Islet precursor cell (in vitro differentiated cells): ENCODE measurements around the gene KCNIP4.

Experiments used
- DNase-seq: peaks from one replicate; pipeline ENCODE4 v3.0.0-alpha.2; 2018

Gene KCNIP4

DNA sequence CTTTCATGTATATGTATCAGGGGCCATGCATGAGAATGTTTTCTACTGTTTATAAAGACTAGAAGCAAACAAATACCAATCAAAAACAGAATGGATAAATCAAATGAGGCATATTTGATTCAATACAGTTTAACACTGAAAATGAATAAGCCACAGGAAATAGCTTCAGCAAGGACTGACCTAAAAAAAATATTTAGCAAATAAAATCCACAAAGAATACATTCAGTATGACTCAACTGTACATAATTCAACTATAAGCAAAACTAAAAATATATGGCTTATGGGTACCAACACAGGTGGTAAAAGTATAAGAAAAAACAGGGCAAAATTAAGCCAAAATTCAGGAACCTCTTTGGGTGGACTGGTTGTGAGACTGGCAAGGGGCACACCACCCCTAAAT lies 112.9 kb downstream of the KCNIP4 start:
- no peak for DNase-seq

DNA sequence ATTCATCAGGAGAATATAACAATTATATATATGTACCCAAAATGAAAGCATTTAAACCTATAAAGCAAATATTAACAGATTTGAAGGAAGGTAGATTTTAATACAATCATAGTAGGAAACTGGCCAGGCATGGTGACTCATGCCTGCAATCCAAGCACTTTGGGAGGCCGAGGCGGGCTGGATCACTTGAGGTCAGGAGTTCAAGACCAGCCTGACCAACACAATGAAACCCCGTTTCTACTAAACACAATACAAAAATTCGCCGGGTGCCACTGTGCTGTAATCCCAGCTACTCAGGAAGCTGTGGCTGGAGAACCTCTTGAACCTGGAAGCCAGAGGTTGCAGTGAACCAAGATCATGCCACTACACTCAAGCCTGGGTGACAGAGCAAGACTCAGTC lies 118.3 kb downstream of the KCNIP4 start:
- DNase-seq: no peak

DNA sequence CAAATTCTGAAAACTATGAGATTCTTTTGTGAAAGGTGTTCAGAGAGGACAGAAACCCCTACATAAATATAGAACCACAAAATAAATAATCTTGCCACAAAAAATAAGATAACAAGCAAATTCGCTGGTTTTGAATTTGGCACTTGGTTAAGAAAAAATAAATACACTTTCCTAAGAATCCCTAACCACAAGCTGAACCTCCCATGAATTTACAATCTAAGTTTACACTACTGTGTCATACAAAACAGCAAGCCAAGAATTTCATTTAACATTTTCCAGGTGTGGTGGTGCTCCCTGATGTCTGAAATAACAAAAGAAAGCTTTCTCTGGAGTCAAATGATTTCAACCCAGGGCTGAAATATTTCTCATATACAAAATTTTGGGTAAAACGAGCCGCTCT lies 121.0 kb downstream of the KCNIP4 start:
- DNase-seq: no peak

DNA sequence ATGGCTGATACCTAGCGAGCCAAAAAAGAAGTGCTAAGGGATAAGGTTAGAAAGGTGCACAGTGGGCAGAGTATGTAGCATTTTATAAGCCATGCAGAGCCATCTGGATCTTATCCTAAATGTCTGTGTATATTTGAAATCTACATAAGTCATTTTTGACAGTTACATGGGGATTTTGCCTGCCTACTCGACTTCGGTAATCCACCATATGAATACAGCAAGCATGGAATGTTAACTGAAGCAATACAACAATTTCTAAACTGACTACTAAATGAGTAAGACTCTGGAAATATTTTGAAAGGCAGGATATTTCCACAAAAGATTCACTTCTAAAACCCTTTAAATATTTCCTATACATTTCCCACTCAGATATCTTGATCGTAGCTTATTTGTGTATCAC lies 122.5 kb downstream of the KCNIP4 start:
- DNase-seq: no peak

DNA sequence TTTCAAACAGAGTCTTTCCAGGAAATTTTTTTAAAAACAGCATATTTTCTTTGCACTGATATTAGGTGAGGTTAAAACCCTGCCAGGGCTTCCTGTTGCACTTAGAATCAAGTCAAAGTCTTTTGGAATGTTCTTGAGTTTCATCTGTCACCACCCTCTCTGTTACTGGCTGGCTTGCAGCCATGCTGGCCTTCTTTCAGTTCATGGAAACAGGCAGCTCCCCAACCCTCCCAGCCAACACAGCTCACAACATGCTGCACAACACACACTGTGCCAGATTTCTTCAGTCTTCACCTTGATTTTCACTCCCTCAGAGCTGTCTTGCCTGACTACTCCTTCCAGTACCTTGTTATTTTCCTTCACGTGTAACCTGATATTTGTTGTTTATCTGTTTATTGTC lies 129.5 kb downstream of the KCNIP4 start:
- no peak for DNase-seq

DNA sequence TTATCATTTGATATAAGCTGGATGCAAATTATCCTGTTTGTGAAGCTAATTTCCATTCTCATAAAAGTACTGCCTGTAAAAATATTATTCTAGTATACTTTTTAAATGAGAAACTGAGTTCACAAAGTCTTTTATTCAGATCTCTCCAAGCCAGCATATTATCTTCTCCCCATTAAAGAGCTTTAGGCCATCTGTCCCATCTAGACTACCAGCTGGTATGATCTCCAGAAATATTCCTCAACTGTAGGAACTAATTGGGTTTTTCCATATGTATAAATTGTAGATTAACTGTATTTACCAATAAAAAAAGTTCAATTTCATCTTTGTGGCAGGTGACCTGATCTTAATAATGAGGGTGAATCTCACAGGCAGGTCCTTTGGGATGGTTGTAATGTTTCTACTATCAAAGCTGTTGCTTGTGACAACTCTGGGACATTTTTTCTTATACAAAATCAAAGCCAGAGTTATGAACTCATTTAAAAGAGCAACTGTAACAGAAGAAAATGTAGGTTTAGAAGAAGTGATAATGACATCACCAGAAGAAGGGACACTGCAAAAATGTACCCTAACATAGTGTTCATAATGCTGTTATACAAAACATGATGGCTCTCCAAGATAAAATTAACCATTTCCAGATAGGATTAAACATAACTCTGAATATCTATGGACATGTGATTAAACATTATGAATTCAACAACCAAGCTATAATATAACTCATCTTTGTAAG lies 132.8 kb downstream of the KCNIP4 start:
- no peak for DNase-seq

DNA sequence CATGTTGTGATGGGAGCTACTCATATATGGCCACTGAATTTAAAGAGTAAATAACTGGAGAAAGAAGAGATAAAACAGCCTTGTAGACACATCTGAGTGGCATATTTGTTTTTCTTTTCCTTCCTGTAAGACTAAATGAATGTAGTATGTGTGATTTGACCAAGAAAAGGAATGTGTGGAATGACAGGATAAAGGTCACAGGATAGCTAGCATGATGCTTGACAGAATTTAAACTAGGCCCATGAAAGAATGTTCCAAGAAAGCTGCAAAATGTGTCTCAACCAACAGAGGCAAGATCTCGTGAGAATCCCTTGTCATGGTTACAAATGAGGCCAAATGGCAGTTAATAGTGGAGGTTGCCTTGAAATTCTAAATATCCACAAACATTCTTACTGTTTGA lies 137.0 kb downstream of the KCNIP4 start:
- no peak for DNase-seq

DNA sequence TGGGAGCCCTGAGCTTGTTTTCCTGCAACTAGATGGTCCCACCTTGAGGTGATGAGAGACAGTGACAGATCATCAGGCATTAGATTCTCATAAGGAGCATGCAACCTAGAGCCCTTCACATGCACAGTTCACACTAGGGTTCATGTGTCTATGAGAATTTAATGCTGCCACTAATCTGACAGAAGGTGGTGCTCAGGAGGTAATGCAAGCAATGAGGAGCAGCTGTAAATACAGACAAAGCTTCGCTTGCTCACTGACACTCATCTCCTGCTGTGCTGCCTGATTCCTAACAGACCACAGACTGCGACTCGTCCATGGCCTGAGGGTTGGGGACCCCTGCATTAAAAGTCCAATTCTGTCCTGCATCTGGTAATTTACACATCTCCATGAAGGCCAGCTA lies 141.6 kb downstream of the KCNIP4 start:
- no peak for DNase-seq

DNA sequence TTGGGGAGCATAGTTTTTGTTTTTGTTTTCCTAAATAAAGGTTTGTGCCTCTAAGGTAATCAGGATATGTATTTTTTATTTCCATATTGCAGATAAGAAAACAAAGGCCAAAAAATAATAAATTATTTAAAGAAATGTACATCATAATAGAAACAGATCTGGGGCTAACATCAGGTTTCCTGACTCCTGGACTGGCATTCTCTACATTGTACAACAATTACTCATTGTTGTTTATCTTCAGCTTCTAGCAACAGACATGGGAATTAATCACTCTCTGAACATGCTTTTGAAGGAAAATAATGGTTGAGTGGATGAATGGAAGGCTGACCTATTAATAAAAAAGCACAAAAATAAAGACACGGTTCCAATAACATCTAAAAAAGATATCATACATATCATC lies 146.2 kb downstream of the KCNIP4 start:
- no peak for DNase-seq

DNA sequence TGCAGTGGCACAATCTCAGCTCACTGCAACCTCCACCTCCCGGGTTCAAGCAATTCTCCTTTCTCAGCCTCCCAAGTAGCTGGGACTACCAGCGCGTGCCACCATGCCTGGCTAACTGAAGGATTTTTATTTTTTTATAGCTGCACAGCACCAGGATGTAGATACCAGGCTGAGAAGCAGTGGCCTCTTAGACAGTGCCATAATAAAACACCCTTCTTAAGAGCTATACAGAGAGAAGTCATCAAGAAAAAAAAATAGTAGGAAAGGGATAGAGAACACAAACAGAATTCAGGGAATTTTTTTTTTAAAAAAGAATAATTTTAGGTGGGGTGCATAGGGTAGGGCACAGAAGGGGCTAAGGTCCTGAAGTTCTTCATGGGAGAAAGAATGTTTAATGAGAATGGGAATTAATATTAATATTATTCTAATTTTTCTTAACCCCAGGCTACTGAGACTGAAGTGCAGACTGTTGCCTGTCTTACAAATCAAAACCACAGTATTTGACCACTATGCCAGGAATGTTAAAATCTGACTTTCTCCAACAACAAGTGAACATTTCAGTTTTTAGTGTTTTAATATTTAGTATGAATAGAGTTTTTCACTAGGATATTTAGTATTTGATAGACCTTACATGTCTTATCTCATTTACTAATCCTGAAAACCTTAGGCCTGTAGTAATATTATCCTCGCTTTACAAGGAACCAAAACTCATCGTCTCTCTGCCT lies 146.7 kb downstream of the KCNIP4 start:
- no peak for DNase-seq

DNA sequence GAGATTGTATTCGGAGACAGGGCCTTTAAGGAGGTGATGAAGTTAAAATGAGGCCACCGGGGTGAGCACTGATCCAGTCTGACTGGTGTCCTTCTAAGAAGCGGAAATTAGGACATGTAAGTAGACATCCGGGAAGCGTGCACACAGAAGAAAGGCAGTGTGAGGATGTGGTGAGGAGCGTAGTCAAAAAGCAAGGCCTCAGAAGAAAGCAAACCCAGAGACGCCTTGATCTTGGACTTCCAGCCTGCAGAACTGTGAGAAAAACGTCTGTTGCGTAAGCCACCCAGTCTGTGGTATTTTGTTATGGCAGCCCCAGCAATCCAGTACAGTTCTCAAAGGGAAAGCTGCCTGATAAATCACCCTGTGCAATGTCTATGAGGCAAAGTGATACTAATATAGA lies 153.5 kb downstream of the KCNIP4 start:
- no peak for DNase-seq

DNA sequence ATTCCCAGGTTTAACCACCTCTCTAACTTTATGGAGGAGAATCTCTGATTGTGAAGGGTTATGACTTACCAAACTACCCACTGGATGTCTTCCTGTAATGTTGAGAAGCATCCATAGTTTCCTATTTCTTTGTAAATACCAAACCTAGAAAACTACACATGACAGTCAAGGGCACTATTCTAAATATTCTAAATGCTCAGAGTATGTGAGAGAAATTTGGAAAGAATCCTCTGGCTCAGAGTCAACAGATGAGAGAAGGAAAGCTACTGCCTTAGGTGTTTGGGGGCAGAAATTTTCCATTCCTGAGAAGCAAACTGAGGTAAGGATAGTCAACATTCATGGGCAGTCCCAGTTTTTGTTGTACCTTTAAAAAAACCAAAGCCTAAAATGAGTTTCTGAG lies 155.8 kb downstream of the KCNIP4 start:
- no peak for DNase-seq

DNA sequence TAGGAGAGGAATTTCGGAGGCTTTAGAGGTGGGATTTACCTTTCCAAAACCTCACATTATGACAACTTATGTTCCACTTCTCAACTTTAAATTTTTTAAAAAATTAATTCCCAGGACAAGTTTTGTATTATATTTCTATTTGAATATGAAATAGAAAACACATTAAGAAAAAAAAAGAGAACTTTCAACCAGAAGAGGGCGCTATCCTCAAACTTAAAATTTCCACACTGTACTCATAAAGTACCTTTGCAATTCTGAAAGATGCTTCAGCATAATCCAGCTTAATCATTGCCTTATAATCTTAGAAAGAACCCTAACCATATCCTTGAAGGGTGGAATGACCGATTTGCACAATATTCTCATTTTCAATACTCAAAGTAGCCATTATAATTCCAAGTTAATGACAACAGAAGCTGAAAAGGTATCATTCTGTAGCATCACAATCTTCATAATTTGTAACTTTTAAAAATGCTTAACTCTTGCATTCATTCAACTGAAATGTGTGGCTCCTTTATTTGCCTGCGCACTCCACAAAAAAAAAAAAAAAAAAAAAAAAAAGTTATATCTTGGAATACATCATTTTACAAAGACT lies 158.0 kb downstream of the KCNIP4 start:
- DNase-seq: no peak

DNA sequence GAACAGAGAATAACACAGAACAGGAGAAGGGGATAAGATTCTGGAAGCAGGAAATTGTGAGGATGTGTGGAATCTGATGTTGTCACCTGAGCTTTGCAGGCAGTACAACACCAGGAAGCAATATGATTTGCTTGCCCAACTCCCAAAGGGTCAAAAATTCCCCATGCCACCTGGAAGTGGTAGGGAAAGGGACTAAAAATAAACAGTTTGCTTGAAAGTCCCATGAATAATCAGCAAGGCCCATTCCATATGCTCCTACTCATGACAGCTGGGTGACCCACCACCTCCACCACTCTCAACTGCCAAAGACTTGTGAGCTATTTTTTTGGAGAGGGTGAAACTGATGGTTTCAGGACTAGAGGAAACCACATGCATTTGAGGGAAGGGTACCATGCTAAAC lies 168.4 kb downstream of the KCNIP4 start:
- DNase-seq: no peak

DNA sequence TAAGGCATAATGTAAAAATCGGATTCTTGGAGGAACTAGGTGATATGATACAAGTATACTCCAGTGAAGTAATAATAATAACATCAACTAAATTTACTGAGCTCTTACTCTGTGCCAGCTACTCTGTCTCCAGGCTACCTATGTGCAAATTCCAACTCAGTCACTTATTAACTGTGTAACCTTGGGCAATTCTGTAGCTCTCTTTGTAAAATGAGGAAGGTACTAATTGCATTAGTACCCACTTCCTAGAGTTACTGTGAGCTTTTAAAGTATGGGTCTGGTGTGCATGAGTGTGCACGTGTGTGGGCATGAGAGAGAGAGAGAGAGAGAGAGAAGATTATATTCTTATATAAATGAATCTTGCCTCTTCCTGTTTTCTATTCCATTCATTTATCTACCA lies 169.9 kb downstream of the KCNIP4 start:
- no peak for DNase-seq

DNA sequence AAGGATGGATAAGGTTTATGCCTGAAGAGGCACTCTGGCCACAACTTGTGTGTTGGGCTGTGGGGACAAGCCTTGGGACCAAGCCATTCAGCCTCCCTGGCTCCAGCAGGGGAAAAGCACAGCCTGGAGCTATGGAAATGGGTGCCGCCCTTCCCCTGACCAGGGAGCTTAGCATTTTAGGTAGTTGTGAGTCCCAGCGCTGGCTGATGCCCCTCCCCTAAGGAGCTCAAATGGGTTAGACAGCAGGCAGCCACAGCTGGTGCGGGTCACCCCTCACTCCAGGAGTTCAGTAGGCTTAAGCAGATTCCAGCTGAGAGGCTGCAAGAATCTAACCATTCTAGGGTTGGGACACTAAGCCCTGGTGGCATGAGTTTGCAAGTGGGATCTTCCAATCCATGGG lies 172.9 kb downstream of the KCNIP4 start:
- no peak for DNase-seq

DNA sequence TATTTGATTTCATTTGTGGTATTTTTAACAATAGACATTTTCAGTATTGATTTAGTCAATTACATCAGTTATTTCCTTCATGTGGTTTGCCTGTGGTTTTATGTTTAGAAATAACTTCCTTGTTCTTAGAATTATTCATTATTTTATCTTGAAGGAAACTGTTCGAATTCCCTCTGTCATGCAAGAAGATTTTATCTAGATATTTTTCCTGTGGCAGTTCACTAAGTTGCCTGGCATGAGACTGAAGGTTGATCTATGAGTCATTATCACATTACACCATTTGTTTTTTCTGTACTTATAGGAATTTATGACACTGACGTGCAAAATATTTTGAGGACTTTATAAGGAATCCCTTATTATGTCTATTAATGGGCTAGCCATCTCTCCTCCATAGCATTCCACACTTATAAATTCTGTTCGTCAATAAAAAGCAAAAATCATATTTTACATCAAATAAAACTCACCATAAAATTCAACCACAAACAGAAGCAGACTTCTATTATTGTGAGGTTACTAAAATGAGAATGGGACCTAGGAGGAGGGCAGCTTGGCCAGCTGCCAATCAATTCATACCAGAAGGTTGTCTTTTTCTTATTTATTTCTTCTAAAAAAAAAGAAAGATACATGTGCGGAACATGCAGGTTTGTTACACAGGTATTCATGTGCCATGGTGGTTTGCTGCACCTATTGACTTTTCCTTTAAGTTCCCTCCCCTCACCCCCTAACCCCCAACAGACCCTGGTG lies 179.0 kb downstream of the KCNIP4 start:
- DNase-seq: no peak

DNA sequence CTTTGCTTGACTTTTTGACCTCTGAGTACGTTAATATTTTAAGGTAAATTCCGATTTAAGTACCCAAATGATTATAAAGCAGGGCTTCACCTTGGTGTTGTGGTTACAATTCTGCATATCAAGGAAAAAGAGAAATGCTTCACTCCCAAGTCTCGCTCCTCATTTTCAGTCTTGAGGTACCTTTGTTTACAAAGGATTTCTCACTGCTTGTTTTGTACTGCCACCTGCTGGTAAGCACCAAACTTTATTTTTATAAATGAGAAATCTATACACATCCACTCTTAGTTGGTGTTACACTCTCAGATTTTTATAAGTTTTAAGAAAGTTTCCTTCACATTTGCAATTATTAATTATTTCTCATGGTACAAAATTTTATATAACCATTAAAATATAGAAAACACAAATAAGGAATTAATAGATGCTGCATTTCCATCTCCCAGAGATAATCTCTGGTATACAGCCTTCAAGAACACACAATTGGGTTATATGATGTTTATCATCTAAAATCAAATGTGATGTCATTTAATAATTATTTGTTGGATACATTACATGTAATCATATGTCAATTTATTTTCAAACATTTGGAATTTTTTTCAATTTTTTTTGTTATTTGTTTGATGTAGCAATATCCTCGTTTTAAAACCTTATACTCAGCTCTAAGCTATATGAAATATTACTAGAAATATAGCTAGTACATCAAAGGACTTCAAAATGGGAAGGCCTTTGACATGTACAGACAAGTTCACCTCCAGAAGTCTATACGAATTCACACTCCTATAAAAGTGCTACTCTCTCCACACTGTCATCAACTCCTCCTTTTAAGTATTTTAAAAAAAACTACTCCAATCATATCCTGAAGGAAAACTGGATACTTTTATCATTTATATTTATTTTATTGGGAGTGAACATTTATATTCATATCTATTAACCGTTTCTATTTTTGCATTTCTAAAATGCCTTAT lies 179.9 kb downstream of the KCNIP4 start:
- no peak for DNase-seq

DNA sequence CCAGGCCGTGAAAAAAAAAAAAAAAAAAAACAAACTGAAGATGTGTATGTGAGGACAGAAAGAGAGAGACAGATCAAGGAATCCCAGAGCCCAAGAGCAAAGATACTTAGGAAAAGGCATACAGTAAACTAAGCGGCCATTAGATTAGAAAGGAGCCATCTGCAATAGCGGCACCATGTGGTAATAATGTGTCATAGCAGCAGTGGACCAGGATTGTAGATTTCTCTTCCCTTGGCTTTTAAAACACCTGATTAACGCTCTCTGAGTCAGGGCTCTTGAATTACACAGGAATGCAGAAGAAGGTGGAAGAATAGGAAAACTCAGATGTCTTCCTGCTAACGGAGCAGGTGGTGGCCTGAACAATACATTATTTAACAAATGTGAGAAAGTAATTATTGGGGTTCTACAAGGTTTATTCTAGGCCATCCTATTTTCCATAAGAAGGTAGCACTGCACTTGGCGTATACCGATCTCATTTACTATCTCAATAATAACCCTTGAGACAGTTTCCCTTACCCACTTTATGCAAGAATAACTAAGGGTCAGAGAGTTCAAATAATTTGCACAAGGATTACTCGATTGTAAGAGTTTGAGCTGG lies 182.7 kb downstream of the KCNIP4 start:
- peak; percentile 71 for DNase-seq

DNA sequence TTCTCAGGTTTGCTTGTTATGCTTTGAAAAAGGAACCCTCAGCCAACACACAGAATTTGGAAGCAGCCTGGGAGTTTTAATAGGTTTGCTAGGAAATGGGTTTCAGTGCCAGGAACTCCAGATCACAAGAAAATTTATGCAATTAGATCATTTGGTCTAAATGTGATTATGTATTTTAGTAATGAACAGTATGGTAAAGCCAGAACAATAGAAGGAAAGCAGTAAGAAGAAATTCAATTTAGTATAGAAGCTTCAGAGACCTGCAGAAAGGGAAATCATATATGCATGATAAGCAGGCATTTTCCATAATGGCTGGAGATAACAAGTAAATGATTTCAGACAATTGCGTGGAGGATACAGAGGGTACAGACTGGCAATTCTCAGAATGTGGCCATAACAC lies 184.7 kb downstream of the KCNIP4 start:
- no peak for DNase-seq

DNA sequence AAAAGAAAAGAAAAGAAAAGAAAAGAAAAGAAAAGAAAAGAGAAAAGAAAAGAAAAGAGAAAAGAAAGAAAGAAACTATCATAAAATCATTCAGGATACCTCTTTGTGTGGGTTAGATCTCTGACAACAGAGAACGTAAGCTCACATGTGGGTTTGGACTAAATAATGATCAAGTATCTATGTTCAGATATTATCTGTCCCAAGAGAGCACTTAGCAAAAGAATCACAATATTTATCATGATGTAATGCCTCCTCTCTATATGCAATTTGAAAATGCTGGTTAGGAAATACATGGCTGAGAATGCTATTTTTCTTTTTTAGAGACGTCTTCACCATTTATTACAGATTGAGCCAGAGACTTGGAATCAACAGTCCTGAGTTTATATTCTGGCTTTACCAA lies 191.3 kb downstream of the KCNIP4 start:
- DNase-seq: no peak
